A204.1 (cell line): ENCODE measurements around the gene IFRD1.
A peak's percentile ranks its signal among the peaks of the same experiment; 100 is the strongest.

Source experiments
- FAIRE-seq: peaks from 2 replicates; lab custom pipeline; 2012; peaks lifted over from hg19 to GRCh38; lab: Jason Lieb, UNC

Gene IFRD1

DNA sequence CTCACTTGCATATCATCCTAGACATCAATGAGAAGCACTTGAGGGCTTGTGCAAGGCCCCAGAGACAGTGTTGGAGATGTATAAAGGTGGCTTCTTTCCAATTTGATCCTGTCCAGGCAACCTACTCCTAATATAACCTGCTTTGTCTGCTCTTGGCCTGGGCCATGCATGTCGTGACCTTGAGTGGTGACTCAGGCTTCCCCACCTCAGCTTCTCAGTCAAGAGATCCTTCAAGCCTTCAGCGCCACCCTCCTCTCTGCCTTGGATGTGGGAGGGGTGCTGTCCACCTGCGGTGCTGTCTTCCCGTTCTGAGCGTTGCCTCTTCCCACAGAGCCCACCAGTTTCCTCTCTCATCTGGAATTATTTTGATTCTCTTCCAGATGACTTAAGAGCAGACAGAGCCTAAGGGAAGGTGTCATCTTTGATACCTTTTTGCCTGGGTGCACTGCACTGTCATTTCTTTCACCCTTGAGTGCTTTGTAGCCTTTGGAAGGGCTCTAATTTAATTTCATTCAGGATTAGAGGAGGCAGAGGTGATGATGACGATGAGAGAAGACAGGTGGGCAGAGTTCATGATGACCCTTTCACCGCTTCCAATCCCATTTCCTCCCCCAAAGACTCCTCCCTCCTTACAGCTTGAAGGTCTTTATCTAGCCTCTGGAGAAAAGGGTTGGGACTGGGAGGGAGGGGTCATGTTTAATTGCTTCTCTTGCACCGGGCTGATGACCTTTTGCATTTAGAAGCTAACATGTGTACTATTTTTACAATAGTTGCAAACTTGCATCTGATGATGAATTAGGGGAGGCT is 37.4 kb downstream of the IFRD1 start:
- no peak for FAIRE-seq

DNA sequence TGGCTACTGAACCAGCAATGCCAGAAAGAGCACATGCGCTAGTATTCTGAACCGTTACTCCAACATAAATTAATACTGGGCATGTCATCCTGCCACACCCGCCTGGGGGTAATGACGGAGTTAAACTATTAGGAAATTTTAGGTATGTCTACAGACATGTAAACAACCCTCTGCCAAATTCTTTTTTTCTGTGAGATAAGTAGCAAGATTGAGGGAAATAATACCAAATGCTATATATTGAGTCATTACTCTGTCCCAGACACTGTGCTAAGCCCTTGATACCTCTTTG is 37.9 kb downstream of the IFRD1 start:
- no peak for FAIRE-seq

DNA sequence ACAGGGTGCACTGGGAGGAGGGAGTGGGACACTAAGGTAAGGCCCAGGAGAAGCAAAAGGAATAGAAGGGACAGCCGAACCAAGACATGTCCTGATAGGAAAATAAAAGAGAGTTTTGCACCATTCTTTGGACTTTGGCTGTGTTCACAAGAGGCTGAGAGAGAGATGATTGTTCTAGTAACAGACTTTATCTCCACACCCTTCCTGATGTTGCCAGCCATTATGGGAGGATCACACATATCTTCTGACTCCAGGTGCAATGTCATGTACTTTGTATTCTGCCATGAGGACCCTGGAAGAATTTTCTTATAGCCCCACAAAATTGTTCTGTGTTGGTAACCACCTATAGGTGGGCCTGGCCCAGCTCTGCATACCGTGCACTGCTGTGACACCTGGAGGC is 41.9 kb downstream of the IFRD1 start:
- FAIRE-seq, result no peak

DNA sequence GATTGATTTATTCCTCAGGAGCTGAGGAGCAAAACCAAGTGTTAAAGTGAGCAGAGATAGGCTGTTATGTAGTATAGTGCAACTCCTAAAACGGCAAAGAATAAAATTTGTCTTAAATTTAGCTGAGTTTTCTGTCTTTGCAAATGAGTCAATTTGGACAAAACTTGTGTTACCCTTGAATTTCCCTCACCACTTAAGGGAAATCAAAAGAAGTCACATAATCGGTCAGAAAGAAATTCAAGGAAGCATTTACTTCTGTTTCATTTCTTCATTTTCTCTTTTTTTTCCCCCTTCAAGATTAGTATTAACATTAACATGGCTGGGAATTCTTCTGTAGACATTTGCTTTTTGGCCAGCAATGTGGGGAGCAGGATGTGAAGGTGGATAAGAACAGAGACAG is 44.4 kb downstream of the IFRD1 start:
- no peak for FAIRE-seq

DNA sequence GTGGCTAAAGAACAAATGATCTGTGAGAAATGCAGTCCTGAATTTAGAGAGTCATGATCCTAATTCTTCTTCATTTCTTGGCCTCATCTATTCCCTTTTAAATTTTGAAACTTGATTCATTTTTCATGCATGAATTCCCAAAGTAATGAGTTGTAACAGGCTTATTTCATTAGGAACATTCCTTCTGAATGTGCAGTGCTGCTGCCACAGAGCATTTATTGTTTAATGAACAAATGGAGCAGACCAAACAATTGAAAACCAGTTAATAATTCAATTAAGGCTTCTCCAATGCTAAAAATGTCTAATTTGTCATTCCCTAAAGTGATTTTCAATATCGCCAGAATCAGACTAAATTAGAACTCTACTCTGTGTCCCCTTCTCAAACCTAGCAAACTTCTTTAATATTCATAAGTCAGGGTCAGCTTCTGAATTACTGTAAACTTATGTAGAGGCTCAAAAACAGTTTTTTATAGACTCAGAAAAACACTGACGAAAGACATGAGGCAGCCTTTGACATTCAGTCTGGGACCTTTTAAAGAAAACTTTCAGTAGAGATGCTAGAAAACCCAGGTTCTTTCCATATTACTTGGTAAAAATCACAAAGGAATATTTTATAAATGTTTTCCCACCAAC is 45.0 kb downstream of the IFRD1 start:
- FAIRE-seq, result no peak

DNA sequence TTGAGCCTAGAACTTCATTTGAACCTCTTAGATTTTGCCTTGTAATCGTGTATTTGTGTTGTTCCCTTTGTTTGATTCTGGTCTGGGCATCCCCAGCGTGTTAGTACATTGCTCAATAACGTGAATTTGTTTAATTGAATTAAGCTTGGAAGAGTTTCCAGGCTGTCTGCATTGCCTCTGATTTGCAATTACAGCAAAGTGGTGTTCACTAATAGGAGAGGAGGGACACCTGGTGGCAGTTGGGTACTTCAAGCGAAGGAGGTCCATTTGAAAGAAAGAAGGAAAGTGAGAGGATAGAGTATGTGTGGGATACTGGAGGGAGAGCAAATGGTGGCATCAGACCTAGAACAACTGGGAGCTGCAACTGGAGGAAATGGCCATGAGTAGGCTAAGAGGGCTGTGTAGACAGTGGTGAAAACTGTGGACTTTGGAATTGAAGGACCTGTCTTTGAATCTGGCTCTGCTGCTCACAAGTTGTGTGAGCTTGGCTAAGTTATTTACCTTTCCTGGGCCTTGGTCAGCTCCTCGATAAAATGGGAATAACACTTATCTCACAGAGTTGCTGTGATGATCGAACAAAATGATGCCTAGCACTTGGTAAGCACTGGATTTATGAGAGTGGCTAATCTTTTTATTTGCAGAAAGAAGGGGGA is 45.7 kb downstream of the IFRD1 start:
- no peak for FAIRE-seq

DNA sequence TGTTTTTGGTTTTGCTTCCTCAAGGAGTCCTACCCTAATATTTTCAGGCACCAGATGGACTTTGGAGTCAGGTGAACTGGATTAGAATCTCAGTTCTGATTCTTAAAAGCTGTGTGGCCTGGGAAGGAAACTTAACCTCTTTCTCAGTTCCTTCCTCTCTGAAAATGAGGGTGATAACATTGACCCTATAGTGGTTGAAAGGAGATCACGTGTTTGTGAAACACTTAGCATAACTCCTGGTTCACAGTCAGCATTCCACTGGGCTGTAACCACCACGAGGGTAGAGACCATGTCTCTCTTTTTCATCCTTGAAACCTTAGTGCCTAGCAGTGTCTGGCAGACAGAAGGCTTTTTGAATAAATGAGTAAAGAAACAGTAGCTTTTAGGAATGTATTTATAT is 47.2 kb downstream of the IFRD1 start:
- no peak for FAIRE-seq

DNA sequence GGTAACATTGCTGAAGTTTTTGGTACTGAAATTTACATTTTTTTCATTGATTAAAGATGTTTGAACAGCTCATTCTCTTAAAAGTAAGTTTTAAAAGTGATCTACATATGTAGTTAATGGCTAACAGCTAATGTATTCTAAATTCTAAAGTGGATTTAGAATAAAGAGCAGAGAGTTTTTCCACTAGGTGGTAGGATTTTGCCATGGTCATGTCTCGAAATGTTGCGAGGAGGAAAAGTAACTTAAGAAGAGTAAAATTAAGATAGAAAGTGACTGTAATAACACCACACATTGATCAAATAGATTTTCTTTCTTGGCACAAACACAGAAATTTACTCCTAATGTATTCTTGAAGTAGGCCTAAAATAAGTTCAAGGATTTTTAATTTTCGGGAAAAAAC is 50.4 kb downstream of the IFRD1 start:
- FAIRE-seq, result peak; percentile 88

DNA sequence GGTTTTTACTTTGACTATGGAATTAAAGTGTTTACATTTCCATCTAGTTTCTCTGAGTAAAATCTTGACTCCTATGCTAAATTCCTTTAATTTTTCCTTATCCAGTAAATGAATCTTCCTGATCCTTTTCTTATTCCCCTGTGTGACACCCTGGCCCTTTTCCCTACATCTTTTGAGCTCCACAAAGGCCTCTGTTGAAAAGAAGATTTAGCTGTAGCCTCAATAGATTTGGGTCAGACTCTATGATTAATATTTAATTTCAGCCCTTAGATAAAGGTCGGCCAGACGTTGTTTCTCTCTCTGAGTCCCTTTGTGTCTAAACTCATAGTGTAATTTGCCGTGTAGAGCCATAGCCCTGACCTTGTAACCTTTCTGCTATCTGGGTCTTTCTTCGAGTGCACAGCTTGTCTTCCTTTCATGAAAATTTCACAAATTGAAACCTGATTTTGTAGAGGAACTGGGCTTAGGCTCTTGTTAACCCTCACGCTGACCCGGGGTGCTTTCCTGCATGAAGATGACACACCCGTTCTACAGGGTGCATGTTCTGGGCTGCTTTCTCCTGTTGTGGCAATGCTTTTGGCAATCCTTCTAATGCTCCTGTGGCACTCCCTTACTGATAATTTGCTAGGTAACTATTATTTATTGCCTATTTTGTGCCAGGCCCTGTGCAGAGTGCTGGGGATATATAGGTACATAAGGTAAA is 51.7 kb downstream of the IFRD1 start:
- no peak for FAIRE-seq

DNA sequence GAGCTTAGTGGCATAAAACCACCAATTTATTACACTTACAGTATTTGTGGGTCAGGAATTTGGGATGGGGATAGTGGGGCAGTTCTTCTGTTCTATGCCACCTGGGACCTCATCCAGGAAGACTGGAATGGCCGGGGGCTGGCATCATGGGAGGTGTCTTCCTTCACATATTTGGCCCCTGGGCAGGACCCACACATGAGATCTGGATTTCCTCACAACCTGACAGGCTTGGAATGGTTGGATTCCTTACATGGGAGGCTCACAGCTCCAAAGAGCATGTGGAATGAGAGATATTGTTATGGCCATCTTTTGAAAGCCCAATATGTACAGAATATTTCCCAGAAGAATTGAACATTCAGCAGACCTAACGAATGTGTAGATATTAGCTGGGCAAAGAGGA is 52.4 kb downstream of the IFRD1 start:
- no peak for FAIRE-seq

DNA sequence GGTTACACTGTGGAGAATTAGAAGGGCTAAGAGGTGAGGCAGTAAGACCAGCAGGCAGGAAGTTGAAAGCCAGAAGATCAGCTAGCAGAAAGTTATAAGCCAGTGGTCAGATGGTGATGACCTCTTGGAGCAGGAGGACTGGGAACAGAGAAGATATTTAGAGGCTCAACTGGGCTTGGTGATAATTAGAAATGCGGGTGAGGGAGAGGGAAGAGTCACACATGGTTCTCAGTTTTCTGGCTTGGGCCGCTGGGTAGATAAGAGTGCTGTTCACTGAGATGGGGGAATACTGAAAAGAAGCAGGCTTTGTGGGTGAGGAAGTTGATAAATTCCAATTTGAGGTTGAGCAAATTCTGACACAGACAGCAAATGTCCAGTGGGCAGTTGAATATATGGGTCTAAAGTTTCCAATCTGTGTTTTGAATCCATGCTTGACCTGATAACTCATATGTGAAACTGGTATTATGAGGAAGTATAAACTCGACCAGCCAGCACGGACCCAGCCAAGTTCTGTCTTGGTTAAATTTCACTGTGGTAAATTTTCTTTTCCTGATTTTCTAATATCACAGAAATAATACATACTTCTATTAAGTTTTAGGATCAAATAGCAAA is 53.2 kb downstream of the IFRD1 start:
- no peak for FAIRE-seq

DNA sequence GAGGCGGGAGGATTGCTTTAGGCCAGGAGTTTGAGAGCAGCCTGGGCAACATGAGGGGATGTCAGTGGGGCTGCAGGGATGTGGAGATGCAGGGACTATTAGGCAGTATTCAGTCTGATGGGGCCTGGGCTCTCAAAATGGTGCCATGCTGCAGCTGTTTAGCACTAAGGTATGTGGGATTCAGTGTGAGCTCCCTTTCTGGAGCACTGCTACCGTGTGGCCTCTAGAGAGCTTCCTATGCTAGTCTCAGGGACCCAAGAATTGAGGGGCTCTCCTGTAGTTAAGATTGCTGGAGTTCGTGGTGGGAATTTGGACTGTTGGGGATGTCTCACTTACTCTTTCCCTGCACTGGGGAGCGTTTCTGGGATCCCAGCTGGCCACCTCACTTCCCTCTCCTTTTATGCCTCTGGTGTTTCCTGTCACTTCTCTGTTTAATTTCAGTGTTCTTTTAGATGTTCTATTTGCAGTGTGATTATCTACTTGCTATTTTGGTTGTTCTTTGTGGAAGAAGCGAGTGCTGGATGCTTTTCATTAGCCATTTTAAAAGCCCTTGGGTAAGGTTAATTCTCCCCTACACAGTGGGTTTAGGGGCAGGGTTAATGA is 53.9 kb downstream of the IFRD1 start:
- no peak for FAIRE-seq

DNA sequence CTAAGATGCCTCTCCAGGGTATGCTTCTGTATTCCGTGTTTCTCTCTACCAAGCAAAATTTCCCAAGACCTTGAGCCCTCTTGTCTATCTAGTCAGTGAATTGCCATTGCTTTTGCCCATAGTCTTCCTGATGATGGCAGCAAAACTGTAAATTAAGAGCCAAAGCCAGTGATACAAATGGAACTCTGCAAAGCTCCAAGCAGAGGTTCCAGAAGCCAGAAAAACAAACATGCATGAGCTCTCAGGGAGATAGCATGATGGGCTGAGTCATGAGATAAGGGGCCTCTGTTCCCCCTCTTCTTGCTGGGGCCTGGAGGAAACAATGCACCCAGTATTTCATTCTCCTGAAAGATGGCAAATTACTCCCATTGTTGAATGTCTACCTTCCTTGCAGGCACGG is 55.2 kb downstream of the IFRD1 start:
- no peak for FAIRE-seq

DNA sequence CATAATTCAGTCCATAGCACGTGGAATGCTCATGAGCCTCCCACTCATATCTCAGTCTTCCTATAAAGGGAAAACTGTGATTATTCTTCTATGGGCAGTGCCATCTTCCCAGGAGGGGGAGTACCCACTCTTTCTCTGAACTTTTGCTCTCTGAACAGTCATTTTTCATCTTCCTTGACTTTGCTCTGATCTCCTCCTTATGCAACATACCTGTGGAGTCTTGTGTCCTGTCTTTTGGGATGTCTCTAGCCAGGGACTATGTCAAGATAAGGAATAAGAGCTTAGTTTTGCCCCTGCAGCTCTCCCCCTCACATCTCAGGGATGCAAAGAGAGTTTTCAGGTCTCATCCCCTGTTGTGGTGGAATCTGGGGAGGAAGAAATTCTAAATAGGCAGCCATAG is 58.1 kb downstream of the IFRD1 start:
- no peak for FAIRE-seq

DNA sequence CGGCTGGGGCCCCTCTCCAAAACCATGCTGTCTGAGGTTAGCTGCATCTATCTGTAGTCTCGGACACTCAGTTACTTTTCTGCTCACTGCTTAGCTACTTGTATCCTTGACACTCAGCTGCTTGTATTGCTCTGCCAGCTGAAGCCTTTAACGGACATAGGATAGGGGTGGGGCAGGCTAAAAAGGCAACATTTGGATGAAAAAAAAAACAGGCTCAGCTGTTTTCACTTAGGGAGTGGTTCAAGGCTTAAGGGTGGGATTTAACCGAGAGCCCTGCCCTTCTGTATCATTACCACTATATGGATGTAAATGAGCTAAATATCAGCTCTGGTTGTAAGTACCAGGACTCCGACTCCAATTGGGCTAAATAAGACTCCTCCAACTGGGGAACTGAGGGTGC is 59.1 kb downstream of the IFRD1 start:
- no peak for FAIRE-seq

DNA sequence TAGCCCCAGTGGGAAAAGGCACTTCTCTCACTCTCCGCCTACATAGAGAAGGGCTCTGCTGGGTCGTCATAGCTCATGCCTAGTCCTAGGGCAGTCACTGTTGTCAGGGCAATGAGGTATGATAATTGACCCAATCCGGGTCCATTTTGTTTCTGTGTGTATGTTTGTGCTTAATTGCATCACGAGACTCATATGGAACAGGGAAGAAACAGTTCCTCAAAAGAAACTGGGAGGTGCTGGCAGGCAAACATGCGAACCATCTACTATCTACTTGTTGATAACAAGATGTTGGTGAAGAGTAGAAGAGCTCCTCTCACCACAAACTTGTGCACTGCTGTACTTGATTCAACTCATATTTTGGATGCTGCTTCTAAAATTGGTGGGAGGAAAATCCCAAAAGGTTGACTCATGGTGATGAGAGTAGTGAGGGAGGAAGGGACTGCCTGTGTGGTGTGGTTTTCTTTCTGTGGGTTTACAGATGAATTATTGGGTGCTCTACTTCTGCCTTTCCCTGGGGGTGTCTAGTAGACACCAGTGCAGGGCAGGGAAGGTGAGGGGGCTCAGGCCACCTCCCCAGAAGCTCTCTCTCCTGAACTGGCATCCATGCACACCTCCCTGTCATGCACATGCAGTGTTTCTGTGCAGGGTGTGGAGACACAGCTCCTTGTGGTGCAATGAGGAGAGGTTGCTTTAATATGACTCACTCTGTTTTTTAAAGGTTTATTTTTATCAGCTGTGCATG is 59.9 kb downstream of the IFRD1 start:
- no peak for FAIRE-seq

DNA sequence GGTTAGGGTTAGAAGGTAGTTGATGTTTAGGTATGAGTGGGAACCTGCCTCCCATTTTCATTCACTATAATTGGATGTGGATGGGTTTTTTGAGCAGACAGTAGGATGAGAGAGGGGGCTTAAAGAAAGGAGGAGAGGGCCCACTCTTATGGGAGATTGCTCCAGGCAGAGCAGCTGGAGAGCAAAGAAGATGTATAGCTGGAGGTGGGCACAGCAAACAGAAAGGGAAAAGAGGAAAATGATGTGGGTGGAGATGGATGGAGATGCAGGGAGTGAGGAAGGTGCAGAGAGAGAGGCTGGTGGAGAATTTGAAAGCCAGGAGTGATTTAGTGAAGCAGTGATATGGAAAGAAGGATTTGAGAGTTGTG is 60.5 kb downstream of the IFRD1 start:
- no peak for FAIRE-seq

DNA sequence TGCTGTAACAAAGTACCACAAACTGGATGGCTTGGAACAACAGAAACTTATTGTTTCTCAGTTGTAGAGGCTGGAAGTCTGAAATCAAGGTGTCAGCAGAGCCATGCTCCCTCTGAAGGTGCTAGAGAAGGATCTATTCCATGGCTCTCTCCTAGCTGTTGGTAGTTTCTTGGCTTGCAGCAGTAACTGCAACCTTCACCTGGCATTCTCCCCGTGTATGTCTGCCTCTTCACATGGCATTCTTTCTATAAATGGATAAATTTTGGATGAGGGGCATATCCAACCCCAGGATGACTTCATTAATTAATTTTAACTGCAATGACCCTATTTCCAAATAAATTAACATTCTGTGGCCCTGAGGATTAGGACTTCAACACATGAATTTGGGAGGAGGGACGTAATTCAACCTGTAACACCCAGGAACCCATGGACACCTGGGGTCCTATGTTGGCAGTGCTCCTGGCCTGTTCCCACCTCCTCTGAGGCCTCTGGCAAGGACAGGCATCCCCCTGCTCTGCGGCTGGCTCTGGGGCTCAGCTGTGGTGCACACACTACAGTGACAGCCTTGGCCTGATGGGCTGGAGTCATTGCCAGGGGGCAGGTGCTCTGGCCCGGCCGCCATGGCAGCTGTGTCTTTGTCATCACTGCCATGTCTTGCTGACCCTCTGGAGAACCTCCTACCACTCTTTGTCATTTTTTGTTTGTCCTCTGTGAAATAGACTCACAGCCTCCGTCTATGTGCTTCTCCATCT is 61.4 kb downstream of the IFRD1 start:
- FAIRE-seq, result no peak

DNA sequence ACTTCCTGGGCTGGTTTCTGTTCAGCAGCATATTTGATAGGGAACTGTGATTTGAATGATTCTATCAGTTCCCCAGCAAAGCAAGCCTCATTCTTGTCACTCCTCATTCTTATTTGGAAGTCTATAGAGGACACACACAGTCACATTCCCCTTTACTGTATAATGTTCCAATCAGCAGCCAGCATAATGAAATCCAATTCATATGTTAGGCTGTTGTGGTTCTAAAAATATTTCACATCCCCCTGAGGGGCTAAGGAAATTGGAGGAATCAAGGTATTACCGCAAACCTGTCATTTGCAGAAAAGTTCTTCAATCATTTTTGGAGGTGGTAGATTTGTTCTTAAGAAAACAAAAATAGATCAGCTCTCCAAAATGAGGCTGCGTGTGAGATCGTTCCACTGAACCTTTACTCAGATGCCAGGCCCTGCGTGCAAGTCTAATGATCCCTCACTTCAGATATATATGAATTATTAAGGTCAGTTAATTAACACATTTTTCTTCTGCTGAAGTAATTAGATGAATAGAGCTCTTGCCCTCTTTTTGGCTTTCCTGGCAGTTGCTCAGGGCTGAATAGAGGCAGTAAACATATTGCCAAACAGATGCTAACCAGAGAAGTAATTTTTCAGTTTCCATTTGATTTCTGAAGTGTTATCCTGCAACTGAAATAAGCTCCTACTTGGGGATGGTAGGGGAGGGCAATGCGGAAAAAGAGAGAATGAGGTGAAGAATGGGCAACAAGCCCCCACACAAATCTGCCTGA is 62.4 kb downstream of the IFRD1 start:
- no peak for FAIRE-seq

DNA sequence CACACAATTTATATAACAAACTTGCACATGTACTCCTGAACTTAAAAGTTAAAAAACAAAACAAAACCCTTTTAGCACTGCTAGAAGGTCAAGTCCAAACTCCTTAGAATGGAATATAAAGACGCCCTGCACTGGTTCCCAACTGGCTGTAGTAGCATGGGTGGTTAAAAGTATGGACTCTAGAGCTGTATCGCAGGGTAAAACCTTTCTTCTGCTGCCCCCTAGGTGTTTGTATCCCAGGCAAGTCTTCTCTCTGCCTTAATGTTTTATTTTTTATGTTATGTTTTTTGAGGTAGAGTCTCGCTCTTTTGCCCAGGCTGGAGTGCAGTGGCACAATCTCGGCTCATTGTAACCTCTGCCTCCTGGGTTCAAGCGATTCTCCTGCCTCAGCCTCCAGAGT is 65.7 kb downstream of the IFRD1 start:
- FAIRE-seq, result no peak
